Muscle layer of colon (tissue), 2 donors: ENCODE results near the gene LRRC72.

Experiments used
- H3K27ac ChIP-seq: one replicate; pipeline ENCODE4 v1.7.0; 2013; ENCODE audit warnings: low read depth, mild to moderate bottlenecking, low read length, moderate library complexity
- H3K27me3 ChIP-seq, 2 donors: one replicate each; pipeline ENCODE4 v1.7.0; 2013; ENCODE audit warnings: low read length in 2 of 2, mild to moderate bottlenecking in 2 of 2; ENCODE audit not compliant: insufficient read depth in 2 of 2, control insufficient read depth in 1 of 2
- H3K36me3 ChIP-seq: one replicate; pipeline ENCODE4 v1.7.0; 2013; ENCODE audit warnings: mild to moderate bottlenecking, low read length; ENCODE audit not compliant: insufficient read depth
- H3K4me1 ChIP-seq: one replicate; pipeline ENCODE4 v1.7.0; 2013; ENCODE audit warnings: mild to moderate bottlenecking, low read length; ENCODE audit not compliant: insufficient read depth
- H3K4me3 ChIP-seq, 2 donors: one replicate each; pipeline ENCODE4 v1.7.0; 2013; ENCODE audit warnings: low read length in 2 of 2, low read depth in 1 of 2, mild to moderate bottlenecking in 1 of 2, moderate library complexity in 1 of 2
- H3K9ac ChIP-seq: one replicate; pipeline ENCODE4 v1.7.0; 2013; ENCODE audit warnings: low read length
- H3K9me3 ChIP-seq: one replicate; pipeline ENCODE4 v1.7.0; 2013; ENCODE audit warnings: mild to moderate bottlenecking, low read length
- donor health status: abdominal sarcoma.
- donor health status: Adenocarcinoma of cecum.

Gene LRRC72

DNA sequence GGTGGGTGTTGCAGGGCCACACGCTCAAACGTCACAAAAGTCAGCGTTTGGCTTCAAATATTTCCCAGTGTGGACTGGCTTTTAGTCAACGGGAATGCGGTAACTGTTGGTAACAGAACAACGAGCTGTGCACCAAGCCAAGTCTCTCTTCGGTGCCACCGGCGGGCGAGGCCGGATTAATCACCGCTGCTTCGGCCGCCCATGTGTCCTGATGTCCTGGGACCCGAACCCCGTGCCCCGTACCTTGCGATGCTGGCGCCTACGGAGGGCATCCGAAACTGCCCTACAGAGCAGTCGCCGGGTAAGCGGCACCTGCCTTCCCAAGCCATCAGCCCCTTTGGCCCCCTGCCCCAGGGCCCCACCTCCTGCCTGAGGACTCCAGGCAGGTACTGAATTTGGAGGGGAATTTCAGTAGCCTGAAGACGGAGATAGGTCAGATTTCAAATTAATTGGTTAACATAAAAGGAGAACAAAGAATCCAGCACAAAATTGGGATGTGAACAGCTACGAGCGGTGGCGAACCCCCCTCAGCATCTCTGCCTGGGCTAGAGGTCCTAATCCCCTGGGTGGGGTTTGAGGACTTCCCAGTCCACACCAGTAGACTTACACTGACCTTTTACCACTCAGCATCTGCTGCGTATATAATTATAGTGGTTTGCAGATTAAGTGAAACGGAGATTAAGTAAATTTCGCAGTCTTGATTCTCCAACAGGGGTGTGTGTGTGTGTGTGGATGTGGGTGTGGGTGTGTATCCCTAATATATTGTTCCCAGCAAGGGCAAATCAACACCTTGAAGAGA is at the start of gene LRRC72:
LRRC72 (plus strand) TSS at position 84 of the 799 bp plus-strand sequence; CDS start at position 212, 128 bp downstream.
- Histone ChIP-seq H3K9ac (no peak within 1 kb of the TSS), H3K36me3 (no peaks in the 10 kb centered on the region), H3K9me3 (no peaks in the 10 kb centered on the region), H3K27me3 (no peaks in the 10 kb centered on the region), H3K4me1 (no peaks in the 10 kb centered on the region), H3K4me3 (no peak within 1 kb of the TSS), H3K27ac (no peak within 1 kb of the TSS)

DNA sequence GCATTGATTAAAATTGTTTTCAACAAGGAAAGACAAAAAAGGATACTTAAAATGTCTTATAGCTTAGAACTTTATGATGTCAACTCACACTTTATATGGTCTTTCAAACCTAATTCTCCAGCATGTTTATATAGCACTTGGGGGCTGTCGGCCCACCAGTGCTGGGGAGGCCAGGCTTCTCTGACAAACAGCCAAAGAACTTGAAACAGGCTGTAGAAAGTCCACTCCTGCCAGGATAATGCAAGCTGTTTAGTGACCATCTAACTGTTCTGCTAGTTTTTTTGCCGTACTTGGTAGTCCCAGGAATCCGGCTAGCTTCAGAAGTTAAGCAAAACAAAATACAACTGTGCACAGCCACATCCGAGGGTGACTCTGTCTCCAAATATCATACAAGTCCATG is 47.5 kb upstream of the LRRC72 start:
- Histone ChIP-seq H3K4me1 (no peaks in the 10 kb centered on the region), H3K36me3 (no peaks in the 10 kb centered on the region), H3K9ac (no peak overlapping the region), H3K4me3 (no peak overlapping the region), H3K27ac (no peak overlapping the region), H3K27me3 (no peaks in the 10 kb centered on the region), H3K9me3 (no peaks in the 10 kb centered on the region)

DNA sequence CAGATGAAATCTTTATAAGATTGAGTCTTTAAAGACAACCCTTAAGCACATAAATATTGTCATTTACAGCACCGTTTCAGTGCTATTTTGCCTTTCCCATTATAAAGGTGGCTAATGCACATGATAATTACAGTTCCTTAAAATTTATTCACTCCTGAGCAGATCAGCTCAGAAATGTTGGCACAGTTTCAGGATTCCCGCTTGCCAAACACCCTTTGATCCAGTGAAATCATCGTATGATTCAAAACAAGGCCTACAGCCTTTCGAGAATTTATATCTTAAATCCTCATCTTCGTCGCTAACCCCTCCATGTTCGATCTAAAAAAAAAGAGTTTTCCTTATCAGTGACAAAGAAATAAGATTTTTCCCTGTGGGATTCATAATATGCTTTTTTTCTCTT is 47.0 kb upstream of the LRRC72 start:
- H3K4me3 ChIP-seq: no peak overlapping the region
- no peaks in the 10 kb centered on the region for H3K27me3 ChIP-seq
- H3K4me1 ChIP-seq: no peaks in the 10 kb centered on the region
- H3K27ac ChIP-seq: no peak overlapping the region
- no peaks in the 10 kb centered on the region for H3K9me3 ChIP-seq
- H3K36me3 ChIP-seq: no peaks in the 10 kb centered on the region
- H3K9ac ChIP-seq: no peak overlapping the region

DNA sequence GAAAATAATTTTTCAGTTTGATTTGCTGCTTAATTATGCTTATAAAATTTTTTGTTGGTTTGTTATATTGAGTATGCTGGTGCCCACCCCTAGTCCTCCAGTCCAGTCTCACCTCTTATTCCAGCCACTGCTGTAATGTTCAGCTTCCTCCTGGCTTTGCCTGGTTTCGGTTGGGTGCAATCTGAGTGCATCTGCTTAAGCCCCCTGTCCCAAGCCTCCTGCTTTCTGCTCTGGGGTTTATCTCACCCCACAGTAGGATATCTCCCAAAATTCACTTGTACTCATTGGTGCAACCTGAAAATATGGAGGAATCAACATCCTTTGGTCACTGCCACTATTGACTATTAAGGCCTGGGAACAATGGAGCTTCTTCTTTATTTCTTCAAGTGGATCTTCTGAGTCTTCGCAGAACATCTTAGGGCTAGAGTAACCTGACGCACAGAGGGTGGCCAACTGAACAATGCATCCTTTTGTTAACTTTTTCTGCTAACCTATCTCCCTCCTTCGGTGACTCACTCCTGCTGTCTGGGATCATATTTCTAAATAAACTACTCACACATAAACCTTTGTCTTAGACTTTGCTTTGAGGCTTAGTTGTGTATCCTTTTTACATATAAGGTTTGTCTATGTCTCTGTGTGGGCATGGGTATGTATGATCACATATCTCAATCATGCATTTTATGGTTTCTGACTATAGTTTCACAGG is 42.0 kb upstream of the LRRC72 start:
- Histone ChIP-seq H3K9me3 (no peaks in the 10 kb centered on the region), H3K27me3 (no peaks in the 10 kb centered on the region), H3K9ac (no peak overlapping the region), H3K27ac (no peak overlapping the region), H3K36me3 (no peaks in the 10 kb centered on the region), H3K4me3 (no peak overlapping the region), H3K4me1 (no peaks in the 10 kb centered on the region)

DNA sequence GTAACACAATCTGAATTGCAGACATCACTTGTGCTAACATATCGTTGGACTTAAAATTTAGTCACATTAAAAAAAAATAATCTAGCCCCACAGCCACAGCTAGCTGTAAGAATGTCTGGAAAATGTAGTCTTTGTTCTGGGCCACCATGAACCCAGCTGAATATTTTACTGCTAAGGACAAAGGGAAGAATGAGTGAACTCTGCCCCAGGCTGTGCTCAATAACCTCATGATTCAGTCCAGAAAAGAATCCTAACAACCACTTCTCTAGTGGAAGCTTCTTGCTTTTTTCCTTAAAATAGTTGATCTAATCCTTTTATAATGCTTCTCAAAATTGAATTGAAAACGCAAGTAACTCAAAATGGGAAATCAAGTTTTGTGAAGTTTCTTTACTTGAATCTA is 35.5 kb upstream of the LRRC72 start:
- Histone ChIP-seq H3K27me3 (no peaks in the 10 kb centered on the region), H3K9ac (no peak overlapping the region), H3K9me3 (no peaks in the 10 kb centered on the region), H3K36me3 (no peaks in the 10 kb centered on the region), H3K27ac (no peak overlapping the region), H3K4me1 (no peaks in the 10 kb centered on the region), H3K4me3 (no peak overlapping the region)

DNA sequence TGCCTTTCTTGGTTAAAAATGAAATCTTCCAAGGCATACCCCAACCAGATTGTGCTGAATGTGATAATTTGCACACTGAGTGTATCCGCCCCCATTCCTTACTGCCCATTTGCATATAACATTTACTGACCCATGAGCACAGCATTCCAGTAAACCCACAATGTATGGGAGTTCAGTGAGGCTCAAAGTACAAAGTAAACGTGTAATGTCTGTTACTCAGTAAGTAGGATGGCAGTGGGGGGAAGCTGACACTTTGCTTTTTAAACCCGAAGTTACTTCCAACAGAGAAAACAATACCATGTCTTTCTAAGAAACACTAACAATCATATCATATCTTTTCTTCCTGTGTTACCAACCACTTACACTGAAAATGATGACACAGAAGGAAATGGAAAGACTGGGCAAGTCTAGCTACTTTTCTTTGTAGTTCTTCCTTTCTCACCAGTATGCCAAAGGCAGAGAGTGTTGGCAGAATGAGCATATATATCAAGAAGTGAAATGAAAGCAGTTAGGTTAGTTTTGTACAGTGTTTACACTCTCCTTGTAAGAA is 34.0 kb upstream of the LRRC72 start:
- Histone ChIP-seq H3K9ac (no peak overlapping the region), H3K27me3 (no peaks in the 10 kb centered on the region), H3K4me3 (no peak overlapping the region), H3K4me1 (no peaks in the 10 kb centered on the region), H3K36me3 (no peaks in the 10 kb centered on the region), H3K27ac (no peak overlapping the region), H3K9me3 (no peaks in the 10 kb centered on the region)

DNA sequence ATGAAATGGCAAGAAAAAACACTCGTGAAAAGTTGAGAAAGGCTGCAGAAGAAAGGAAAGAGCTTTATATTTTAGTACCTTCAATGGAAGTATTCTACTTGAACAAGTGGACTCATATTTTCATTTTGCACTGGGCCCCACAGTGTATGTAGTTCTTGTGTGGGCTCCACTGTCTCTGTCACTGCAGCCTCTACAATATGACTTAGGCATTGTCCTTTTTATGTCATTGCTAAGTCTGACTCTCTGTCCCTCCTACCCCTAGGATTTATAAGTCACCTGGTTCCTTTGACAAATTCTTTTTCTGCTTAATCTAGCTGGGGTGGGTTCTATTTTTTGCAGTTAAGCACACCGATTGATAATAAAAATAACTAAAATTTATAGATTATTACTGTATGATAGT is 33.4 kb upstream of the LRRC72 start:
- Histone ChIP-seq H3K9me3 (no peaks in the 10 kb centered on the region), H3K4me3 (no peak overlapping the region), H3K27ac (no peak overlapping the region), H3K36me3 (no peaks in the 10 kb centered on the region), H3K9ac (no peak overlapping the region), H3K4me1 (no peaks in the 10 kb centered on the region), H3K27me3 (no peaks in the 10 kb centered on the region)

DNA sequence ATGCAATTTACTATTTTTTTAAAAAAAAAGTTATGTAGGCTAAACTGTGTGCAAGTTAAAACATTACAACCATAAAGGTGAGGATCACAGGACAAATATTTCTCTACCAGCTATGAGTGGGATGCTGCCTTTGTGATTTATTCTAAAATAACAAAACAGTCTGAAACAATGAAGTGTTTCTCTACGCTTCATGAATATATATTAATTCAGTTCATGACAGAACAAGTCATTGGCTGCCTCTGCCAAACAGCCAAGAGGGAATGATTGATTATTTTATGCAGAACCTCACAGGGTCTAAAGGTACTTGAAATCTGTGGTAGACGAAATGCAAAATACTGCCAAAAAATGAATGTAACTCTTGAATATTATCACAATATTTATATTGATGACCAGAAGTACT is 32.1 kb upstream of the LRRC72 start:
- Histone ChIP-seq H3K4me3 (no peak overlapping the region), H3K9ac (no peak overlapping the region), H3K27ac (no peak overlapping the region), H3K9me3 (no peaks in the 10 kb centered on the region), H3K27me3 (no peaks in the 10 kb centered on the region), H3K4me1 (no peaks in the 10 kb centered on the region), H3K36me3 (no peaks in the 10 kb centered on the region)

DNA sequence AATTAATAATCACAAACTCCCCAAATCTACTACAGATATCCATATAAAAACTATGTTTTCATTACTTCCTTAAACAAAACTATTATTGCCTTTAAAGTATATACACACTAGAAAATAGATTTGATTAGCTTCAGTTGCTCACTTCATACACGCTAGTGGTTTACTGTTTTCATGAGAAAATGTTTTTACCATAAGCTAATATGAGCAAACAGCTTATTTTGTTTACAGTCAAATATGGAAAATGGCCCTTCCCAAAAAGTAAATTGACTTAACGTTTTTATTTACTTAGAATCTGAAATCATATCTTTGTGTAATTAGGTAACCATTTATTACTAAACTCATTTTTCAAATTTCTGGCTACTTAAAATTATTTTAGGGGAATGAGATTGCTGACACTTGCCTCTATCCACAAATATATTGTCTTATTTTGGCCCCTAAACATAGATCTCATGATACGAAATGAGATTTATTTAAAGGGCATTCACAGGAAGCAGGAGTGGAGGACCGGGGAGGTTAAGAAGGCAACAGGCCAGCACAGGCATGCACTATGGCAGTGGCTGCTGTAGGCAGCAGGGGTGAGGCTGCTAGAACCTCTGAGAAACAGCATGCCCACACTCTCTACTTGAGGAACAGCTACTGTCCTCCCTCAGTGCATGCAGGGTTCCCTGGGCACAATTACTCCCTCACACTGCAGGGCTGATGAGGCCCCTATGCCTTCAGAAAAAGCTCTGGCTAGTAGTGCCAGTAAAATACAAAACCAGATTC is 31.5 kb upstream of the LRRC72 start:
- H3K9ac ChIP-seq: no peak overlapping the region
- H3K27ac ChIP-seq: no peak overlapping the region
- H3K36me3 ChIP-seq: no peaks in the 10 kb centered on the region
- no peak overlapping the region for H3K4me3 ChIP-seq
- no peaks in the 10 kb centered on the region for H3K4me1 ChIP-seq
- no peaks in the 10 kb centered on the region for H3K9me3 ChIP-seq
- H3K27me3 ChIP-seq: no peaks in the 10 kb centered on the region

DNA sequence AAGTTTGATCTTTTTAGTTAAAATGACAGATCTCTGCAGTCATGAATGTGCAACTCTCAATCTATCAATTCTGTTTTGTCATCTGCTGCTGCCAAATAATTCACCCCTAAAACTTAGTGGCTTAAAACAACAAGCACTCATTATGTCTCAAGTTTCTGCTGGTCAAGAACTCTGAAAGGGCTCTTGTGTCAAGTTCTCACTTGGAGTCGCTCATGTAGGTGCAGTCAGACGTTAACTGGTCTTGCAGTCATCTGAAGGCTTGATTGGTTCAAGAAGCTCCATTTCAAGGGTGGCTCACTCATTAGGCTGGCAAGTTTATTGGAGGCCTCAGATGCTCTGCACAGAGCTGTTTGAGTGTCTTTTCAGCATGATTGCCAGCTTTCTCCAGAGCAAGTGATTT is 28.5 kb upstream of the LRRC72 start:
- H3K27me3 ChIP-seq: no peaks in the 10 kb centered on the region
- H3K9me3 ChIP-seq: no peaks in the 10 kb centered on the region
- no peaks in the 10 kb centered on the region for H3K36me3 ChIP-seq
- H3K4me1 ChIP-seq: no peaks in the 10 kb centered on the region
- no peak overlapping the region for H3K4me3 ChIP-seq
- no peak overlapping the region for H3K9ac ChIP-seq
- H3K27ac ChIP-seq: no peak overlapping the region

DNA sequence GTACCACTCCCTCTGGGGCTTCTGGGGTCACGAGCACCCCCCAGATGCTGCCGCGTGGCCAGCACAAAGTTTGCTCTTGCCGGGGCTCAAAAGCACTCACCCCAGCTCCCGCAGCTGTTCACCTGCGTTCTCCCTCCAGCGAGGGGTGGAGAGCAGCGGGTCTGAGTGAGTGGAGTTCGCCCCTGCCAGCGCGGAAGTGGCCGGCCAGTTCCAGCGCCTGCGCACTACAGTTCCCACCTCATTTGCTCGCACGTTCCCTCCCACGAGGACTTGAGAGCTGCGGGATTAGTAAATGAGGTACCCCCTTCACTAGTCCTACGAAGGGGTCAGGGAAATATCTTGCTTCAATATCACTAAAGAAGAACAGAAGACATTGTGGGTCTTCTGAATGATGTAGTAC is 24.3 kb upstream of the LRRC72 start:
- Histone ChIP-seq H3K9me3 (no peaks in the 10 kb centered on the region), H3K4me1 (no peaks in the 10 kb centered on the region), H3K27me3 (no peaks in the 10 kb centered on the region), H3K27ac (no peak overlapping the region), H3K36me3 (no peaks in the 10 kb centered on the region), H3K9ac (no peak overlapping the region), H3K4me3 (no peak overlapping the region)
